LNCaP clone FGC (cell line): Measurements from ENCODE around the gene TTC23.
A peak's percentile ranks its signal among the peaks of the same experiment; 100 is the strongest.

Source experiments
- DNase-seq: peaks from one replicate; pipeline ENCODE4 v3.0.0-alpha.2; 2011; ENCODE audit warnings: low read depth
- H3K4me3 ChIP-seq: 2 replicates; pipeline ENCODE4 v1.5.1; 2011; ENCODE audit warnings: mild to moderate bottlenecking, low read depth, low read length, control low read depth
- CTCF ChIP-seq: IDR thresholded peaks from 2 replicates; pipeline ENCODE4 v1.5.1; 2012; ENCODE audit warnings: mild to moderate bottlenecking; ENCODE audit not compliant: control insufficient read depth, insufficient read depth; ENCODE audit errors: extremely low read depth

TTC23 gene

GRCh38 chr15:99174567-99175395 is 74.6 kb downstream of the TTC23 start:
- H3K4me3 ChIP-seq: no peak overlapping the region
- TF ChIP-seq CTCF: no peak
- peak; percentile 33 for DNase-seq

- no peak for DNase-seq
- TF ChIP-seq CTCF: no peak
- no peak overlapping the region for H3K4me3 ChIP-seq
Measured at GRCh38 chr15:99172989-99173388, 76.4 kb downstream of the TTC23 start.

GRCh38 chr15:99172171-99172570 is 77.2 kb downstream of the TTC23 start:
- no peak overlapping the region for H3K4me3 ChIP-seq
- no peak for TF ChIP-seq CTCF
- no peak for DNase-seq

GRCh38 chr15:99170476-99171065 is 78.8 kb downstream of the TTC23 start:
- DNase-seq: no peak
- H3K4me3 ChIP-seq: no peak overlapping the region
- no peak for TF ChIP-seq CTCF

- no peak for TF ChIP-seq CTCF
- DNase-seq: peak; percentile 28
- H3K4me3 ChIP-seq: no peak overlapping the region
Measured at GRCh38 chr15:99169769-99170311, 79.5 kb downstream of the TTC23 start.

GRCh38 chr15:99168601-99169580 is 80.5 kb downstream of the TTC23 start:
- no peak for DNase-seq
- H3K4me3 ChIP-seq: no peak overlapping the region
- TF ChIP-seq CTCF: no peak
